ENCODE measurements around the gene FAM89A.

FAM89A gene

DNA sequence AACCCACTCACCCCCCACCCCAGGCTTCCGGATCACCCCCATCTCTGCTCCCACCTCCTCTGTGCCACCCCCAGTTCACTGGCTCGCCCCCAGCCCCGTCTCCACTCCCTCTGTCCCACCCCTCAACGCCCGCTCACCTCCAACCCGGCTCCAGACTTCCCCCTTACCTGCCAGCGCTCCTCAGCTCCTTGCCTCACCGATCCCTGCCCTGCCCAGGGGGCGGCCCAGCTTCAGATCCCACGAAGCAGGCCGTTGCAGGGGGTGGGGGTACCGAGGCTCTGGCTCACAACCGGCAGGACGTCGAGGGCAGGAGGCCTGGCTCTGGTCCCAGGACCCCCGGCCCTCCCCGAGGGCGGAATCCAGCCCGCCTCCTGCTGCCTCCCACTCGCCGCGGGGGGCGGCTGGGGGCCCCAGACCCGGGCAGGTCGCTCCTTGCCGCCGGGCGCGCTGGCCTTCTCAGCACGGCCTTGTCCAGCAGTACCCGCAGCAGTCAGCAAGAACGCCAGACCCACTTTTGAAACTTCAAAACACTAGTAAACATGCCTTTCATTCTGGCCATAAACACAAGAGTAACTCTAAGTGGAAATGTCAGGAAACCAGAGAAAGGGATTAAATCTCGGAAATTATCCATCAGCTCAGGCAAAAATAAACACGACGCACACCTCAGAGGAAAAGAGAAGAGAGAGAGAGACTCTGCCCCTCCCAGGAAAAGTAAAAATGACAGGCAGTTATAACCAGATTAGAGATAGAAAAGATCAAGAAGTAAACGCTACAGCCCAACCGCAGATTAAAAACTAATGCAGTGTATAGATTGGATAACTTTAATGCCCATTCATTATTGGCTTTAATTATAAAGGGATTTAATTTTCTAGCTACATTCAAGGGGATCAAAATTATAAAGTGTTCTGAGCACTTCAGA is 1.0 kb upstream of the FAM89A start:
- TF ChIP-seq, protein P1, sequence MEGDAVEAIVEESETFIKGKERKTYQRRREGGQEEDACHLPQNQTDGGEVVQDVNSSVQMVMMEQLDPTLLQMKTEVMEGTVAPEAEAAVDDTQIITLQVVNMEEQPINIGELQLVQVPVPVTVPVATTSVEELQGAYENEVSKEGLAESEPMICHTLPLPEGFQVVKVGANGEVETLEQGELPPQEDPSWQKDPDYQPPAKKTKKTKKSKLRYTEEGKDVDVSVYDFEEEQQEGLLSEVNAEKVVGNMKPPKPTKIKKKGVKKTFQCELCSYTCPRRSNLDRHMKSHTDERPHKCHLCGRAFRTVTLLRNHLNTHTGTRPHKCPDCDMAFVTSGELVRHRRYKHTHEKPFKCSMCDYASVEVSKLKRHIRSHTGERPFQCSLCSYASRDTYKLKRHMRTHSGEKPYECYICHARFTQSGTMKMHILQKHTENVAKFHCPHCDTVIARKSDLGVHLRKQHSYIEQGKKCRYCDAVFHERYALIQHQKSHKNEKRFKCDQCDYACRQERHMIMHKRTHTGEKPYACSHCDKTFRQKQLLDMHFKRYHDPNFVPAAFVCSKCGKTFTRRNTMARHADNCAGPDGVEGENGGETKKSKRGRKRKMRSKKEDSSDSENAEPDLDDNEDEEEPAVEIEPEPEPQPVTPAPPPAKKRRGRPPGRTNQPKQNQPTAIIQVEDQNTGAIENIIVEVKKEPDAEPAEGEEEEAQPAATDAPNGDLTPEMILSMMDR (IDR thresholded peaks at IDR 0.05; ENCODE audit: low read depth, low read length, poor library complexity, severe bottlenecking) = no peak
- TF ChIP-seq EZH2phosphoT487 (IDR thresholded peaks at IDR 0.05; ENCODE audit: borderline replicate concordance, low read length) = no peak
- no peaks in the 10 kb centered on the region for H3K9me2 ChIP-seq (replicated peaks; ENCODE audit: control insufficient read depth, low read length)
- H3K4me1 ChIP-seq (ENCODE audit: control insufficient read depth, low read length) = peaks cover 25% of the 10 kb centered on the region
- H3F3A ChIP-seq (ENCODE audit: control insufficient read depth, insufficient read depth) = no peaks in the 10 kb centered on the region
- peaks cover 41% of the 10 kb centered on the region for H3K27me3 ChIP-seq (ENCODE audit: control insufficient read depth, low read length)
- no peak overlapping the region for H3K27ac ChIP-seq (ENCODE audit: low read depth, low read length)
- H3K9me3 ChIP-seq (ENCODE audit: control insufficient read depth, insufficient read depth, low read length) = no peaks in the 10 kb centered on the region
- no peaks in the 10 kb centered on the region; the same call in 1 of the 2 replicates for H3K36me3 ChIP-seq (ENCODE audit: control insufficient read depth, low read length)
- H3K4me2 ChIP-seq (ENCODE audit: low read length) = peak overlapping the region; percentile 88
- peak overlapping the region; percentile 87 for H3K4me3 ChIP-seq (ENCODE audit: low read length)
- peaks cover 21% of the 10 kb centered on the region for H3K79me2 ChIP-seq (ENCODE audit: control insufficient read depth, low read length)
- H4K20me1 ChIP-seq (ENCODE audit: control insufficient read depth, insufficient read depth, low read depth, low read length) = peaks cover 5% of the 10 kb centered on the region; the same call in 1 of the 2 replicates

DNA sequence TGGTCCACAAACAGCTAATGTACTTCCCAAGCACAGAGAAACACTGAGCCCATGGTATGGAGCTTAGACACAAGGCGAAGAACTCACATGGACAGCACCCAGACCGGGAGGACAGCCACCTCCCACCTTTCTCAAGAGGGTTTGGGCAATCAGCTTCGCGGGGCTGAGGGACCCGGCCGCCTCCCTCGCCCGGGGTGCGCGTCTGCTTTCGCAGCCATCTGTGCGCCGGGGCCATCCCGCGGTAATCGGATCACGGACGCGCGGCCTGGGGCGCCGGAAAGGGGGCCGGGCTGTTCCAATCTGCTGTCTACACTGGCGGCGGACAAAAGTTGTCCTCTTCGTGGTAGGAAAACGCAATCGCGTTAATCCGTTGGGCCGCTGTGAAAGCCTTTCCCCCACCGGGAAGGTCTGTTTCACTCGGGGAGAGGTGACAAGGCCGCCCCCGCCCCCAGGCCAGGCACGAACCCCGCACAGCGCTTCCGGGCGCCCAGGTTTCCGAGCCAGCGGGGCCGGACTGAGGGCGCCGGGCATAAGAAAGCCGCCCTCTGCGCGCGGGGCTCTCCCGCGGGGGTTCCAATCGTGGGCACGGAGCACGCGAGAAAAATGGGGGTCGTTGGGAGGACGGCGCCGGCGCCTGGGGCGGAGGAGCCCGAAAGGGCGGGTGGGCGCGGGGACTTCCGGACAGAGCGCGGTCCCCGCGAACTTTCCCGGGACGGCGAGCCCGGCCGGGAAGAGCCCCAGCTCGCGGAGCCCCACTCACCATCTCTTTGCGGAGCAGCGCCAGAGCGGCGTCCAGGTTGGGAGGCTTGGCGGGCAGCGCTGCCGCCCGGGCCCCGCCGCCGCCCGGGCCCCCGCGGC is 664 bp downstream of the FAM89A start:
- H3K27ac ChIP-seq (ENCODE audit: low read depth, low read length) = no peak overlapping the region
- H3K4me3 ChIP-seq (ENCODE audit: low read length) = peak overlapping the region; percentile 87
- no peaks in the 10 kb centered on the region for H3K9me3 ChIP-seq (ENCODE audit: control insufficient read depth, insufficient read depth, low read length)
- H3K9me2 ChIP-seq (replicated peaks; ENCODE audit: control insufficient read depth, low read length) = no peaks in the 10 kb centered on the region
- TF ChIP-seq EZH2phosphoT487 (IDR thresholded peaks at IDR 0.05; ENCODE audit: borderline replicate concordance, low read length) = no peak
- TF ChIP-seq, protein P1 (IDR thresholded peaks at IDR 0.05; ENCODE audit: low read depth, low read length, poor library complexity, severe bottlenecking) = no peak
- H3K4me2 ChIP-seq (ENCODE audit: low read length) = peak overlapping the region; percentile 88
- H3K79me2 ChIP-seq (ENCODE audit: control insufficient read depth, low read length) = peaks cover 26% of the 10 kb centered on the region
- H4K20me1 ChIP-seq (ENCODE audit: control insufficient read depth, insufficient read depth, low read depth, low read length) = peaks cover 8% of the 10 kb centered on the region; the same call in 1 of the 2 replicates
- H3F3A ChIP-seq (ENCODE audit: control insufficient read depth, insufficient read depth) = no peaks in the 10 kb centered on the region
- H3K4me1 ChIP-seq (ENCODE audit: control insufficient read depth, low read length) = peaks cover 31% of the 10 kb centered on the region
- H3K36me3 ChIP-seq (ENCODE audit: control insufficient read depth, low read length) = no peaks in the 10 kb centered on the region; the same call in 1 of the 2 replicates
- peaks cover 29% of the 10 kb centered on the region for H3K27me3 ChIP-seq (ENCODE audit: control insufficient read depth, low read length)

DNA sequence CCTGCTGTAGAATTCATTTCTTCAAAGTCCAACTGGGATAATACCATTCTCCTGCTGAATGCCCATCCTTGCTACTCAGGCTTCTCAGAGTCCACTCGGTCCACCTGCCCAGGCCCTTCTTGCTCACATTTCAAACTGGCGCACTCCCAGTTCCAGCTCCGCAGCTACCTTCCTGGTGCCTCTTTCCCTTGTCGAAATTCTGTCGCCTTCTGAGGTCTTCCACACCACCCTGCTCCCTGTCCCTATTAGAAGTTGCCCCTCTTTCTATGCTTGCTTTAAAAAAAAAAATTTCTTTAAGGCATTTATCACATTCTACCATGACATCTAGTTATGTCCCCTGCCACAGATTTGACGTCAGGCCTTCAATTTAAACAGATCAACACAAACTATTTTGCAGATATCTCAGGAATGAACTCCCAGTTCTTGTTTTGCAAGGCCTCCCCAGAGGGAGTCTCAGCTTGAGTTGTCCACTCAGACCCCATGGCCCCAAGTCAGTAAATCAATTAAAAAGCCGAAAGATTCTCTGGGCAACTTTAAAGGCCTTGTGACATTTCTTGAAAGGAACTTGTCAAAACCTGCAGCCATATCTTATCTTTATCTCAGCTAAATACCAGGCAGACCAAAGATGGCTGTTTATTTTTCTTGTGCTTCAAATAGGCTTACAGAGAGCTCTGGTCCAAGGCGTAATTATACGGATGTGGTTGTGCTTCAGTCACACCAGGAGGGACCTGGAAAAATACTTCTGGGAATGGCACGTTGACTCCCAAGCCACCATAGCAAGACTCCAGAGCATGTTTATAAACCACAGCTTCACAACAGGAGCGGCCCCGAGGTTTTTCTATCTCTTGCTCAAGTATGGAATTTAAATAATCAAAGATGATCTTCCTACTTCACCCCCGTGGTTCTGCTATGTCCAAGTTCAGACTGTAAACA is 2.2 kb downstream of the FAM89A start:
- Histone ChIP-seq H3K9me3 (ENCODE audit: control insufficient read depth, insufficient read depth, low read length) (no peaks in the 10 kb centered on the region), H3K4me1 (ENCODE audit: control insufficient read depth, low read length) (peaks cover 31% of the 10 kb centered on the region), H3K36me3 (ENCODE audit: control insufficient read depth, low read length) (no peaks in the 10 kb centered on the region; the same call in 1 of the 2 replicates), H3K79me2 (ENCODE audit: control insufficient read depth, low read length) (peaks cover 29% of the 10 kb centered on the region), H3F3A (ENCODE audit: control insufficient read depth, insufficient read depth) (no peaks in the 10 kb centered on the region), H3K4me3 (ENCODE audit: low read length) (no peak overlapping the region), H3K4me2 (ENCODE audit: low read length) (0 out of 2 replicates have a peak overlapping the region, but pooled peaks have one; percentile 88), H3K27ac (ENCODE audit: low read depth, low read length) (no peak overlapping the region), H3K9me2 (replicated peaks; ENCODE audit: control insufficient read depth, low read length) (no peaks in the 10 kb centered on the region), H3K27me3 (ENCODE audit: control insufficient read depth, low read length) (peaks cover 21% of the 10 kb centered on the region), H4K20me1 (ENCODE audit: control insufficient read depth, insufficient read depth, low read depth, low read length) (peaks cover 8% of the 10 kb centered on the region; the same call in 1 of the 2 replicates)
- TF ChIP-seq, protein P1 (IDR thresholded peaks at IDR 0.05; ENCODE audit: low read depth, low read length, poor library complexity, severe bottlenecking) = no peak
- TF ChIP-seq EZH2phosphoT487 (IDR thresholded peaks at IDR 0.05; ENCODE audit: borderline replicate concordance, low read length) = no peak

Data from DOHH2 (cell line).